H9 (cell line): ENCODE data around the gene TMEM239. TPM values are rescaled to one million over a fixed set of nuclear protein-coding genes. Genes with fewer than 3 reads are reported as not detected.

Experiments used
- DNase-seq: peaks from one replicate; pipeline ENCODE4 v3.0.0-alpha.2; 2017
- H2AFZ ChIP-seq: one replicate; pipeline ENCODE4 v1.6.1; 2013; ENCODE audit warnings: mild to moderate bottlenecking, low read length, control low read depth, moderate library complexity
- H2AK5ac ChIP-seq: 2 replicates; pipeline ENCODE4 v1.6.1; 2013; ENCODE audit warnings: low read length, control low read depth, mixed read lengths; ENCODE audit not compliant: insufficient read length
- H2BK120ac ChIP-seq: one replicate; pipeline ENCODE4 v1.6.1; 2013; ENCODE audit warnings: low read depth, mild to moderate bottlenecking, low read length, control low read depth, inconsistent platforms; ENCODE audit not compliant: poor library complexity, severe bottlenecking
- H2BK12ac ChIP-seq: 2 replicates; pipeline ENCODE4 v1.6.1; 2013; ENCODE audit warnings: low read length, control low read depth, mixed read lengths, low read depth; ENCODE audit not compliant: insufficient read length
- H2BK15ac ChIP-seq: 2 replicates; pipeline ENCODE4 v1.6.1; 2013; ENCODE audit warnings: low read depth, low read length, control low read depth
- H2BK20ac ChIP-seq: one replicate; pipeline ENCODE4 v1.6.1; 2013; ENCODE audit warnings: low read depth, mild to moderate bottlenecking, low read length, control low read depth, inconsistent platforms; ENCODE audit not compliant: poor library complexity, severe bottlenecking
- H2BK5ac ChIP-seq: 2 replicates; pipeline ENCODE4 v1.6.1; 2013; ENCODE audit warnings: low read length, control low read depth, mixed read lengths; ENCODE audit not compliant: insufficient read length
- H3K14ac ChIP-seq: 2 replicates; pipeline ENCODE4 v1.6.1; 2013; ENCODE audit warnings: low read length, control low read depth; ENCODE audit not compliant: insufficient read depth
- H3K18ac ChIP-seq: 2 replicates; pipeline ENCODE4 v1.6.1; 2013; ENCODE audit warnings: low read depth, mild to moderate bottlenecking, mixed read lengths, low read length, control low read depth; ENCODE audit not compliant: insufficient read length
- H3K23ac ChIP-seq: 2 replicates; pipeline ENCODE4 v1.6.1; 2013; ENCODE audit warnings: low read length, control low read depth, mixed read lengths, low read depth; ENCODE audit not compliant: insufficient read length
- H3K23me2 ChIP-seq: 2 replicates; pipeline ENCODE4 v1.6.1; 2013; ENCODE audit warnings: low read depth, mild to moderate bottlenecking, mixed read lengths, low read length, control low read depth; ENCODE audit not compliant: insufficient read length, poor library complexity, severe bottlenecking
- H3K27ac ChIP-seq: 2 replicates; pipeline ENCODE4 v1.5.1; 2013; ENCODE audit warnings: low read length, control low read depth, mixed read lengths, low read depth; ENCODE audit not compliant: insufficient read length
- H3K27me3 ChIP-seq: 2 replicates; pipeline ENCODE4 v1.6.1; 2013; ENCODE audit warnings: low read length, control low read depth, inconsistent platforms; ENCODE audit not compliant: insufficient read depth
- H3K4ac ChIP-seq: 2 replicates; pipeline ENCODE4 v1.6.1; 2013; ENCODE audit warnings: low read depth, mild to moderate bottlenecking, control low read depth, inconsistent platforms, low read length, moderate library complexity
- H3K4me1 ChIP-seq: 2 replicates; pipeline ENCODE4 v1.6.1; 2013; ENCODE audit warnings: low read length, control low read depth, inconsistent platforms; ENCODE audit not compliant: insufficient read depth
- H3K4me2 ChIP-seq: 2 replicates; pipeline ENCODE4 v1.6.1; 2013; ENCODE audit warnings: low read length, control low read depth, mixed read lengths; ENCODE audit not compliant: insufficient read length, insufficient read depth
- H3K56ac ChIP-seq: 2 replicates; pipeline ENCODE4 v1.6.1; 2013; ENCODE audit warnings: low read depth, mild to moderate bottlenecking, mixed read lengths, low read length, control low read depth; ENCODE audit not compliant: insufficient read length
- H3K79me1 ChIP-seq: 2 replicates; pipeline ENCODE4 v1.6.1; 2013; ENCODE audit warnings: low read depth, mild to moderate bottlenecking, moderate library complexity, low read length, control low read depth, inconsistent platforms; ENCODE audit not compliant: insufficient read depth, poor library complexity, severe bottlenecking
- H3K79me2 ChIP-seq: 2 replicates; pipeline ENCODE4 v1.6.1; 2013; ENCODE audit warnings: low read length, control low read depth, inconsistent platforms; ENCODE audit not compliant: insufficient read depth
- H3K9ac ChIP-seq: 2 replicates; pipeline ENCODE4 v1.6.1; 2013; ENCODE audit warnings: low read length, control low read depth, mixed read lengths; ENCODE audit not compliant: insufficient read length; ENCODE audit errors: extremely low read depth
- H3K9me3 ChIP-seq: one replicate; pipeline ENCODE4 v1.6.1; 2013; ENCODE audit warnings: low read depth, low read length, inconsistent platforms; ENCODE audit not compliant: control insufficient read depth
- H3T11ph ChIP-seq: one replicate; pipeline ENCODE4 v1.6.1; 2013; ENCODE audit warnings: mild to moderate bottlenecking, low read length, control low read depth, inconsistent platforms
- H4K20me1 ChIP-seq: one replicate; pipeline ENCODE4 v1.6.1; 2013; ENCODE audit not compliant: control insufficient read depth, insufficient read length, insufficient read depth
- H4K5ac ChIP-seq: 2 replicates; pipeline ENCODE4 v1.6.1; 2013; ENCODE audit warnings: low read depth, mild to moderate bottlenecking, mixed read lengths, low read length, control low read depth; ENCODE audit not compliant: insufficient read length
- H4K8ac ChIP-seq: replicated peaks from 2 replicates; pipeline ENCODE4 v1.6.1; 2013; ENCODE audit warnings: low read length, control low read depth, mixed read lengths, low read depth; ENCODE audit not compliant: insufficient read length
- H4K91ac ChIP-seq: 2 replicates; pipeline ENCODE4 v1.6.1; 2013; ENCODE audit warnings: low read depth, mild to moderate bottlenecking, moderate library complexity, mixed read lengths, low read length, control low read depth; ENCODE audit not compliant: insufficient read length
- H3K27ac Mint-ChIP-seq, 3 experiments: 2 replicates in 2 of 3; 3 replicates in 1 of 3; pipeline ENCODE4 v1.8.0; 2020 to 2021; ENCODE audit warnings: mixed read lengths in 3 of 3, mild to moderate bottlenecking in 1 of 3, moderate library complexity in 1 of 3
- H3K27me3 Mint-ChIP-seq: 2 replicates; pipeline ENCODE4 v1.8.0; 2021; ENCODE audit warnings: low read depth, mild to moderate bottlenecking, moderate library complexity, mixed read lengths
- H3K36me3 Mint-ChIP-seq, 3 experiments: 2 replicates in 2 of 3; 3 replicates in 1 of 3; pipeline ENCODE4 v1.8.0; 2020 to 2021; ENCODE audit warnings: low read depth in 3 of 3, mixed read lengths in 3 of 3; ENCODE audit not compliant: insufficient read depth in 1 of 3
- H3K4me1 Mint-ChIP-seq, 2 experiments: 2 replicates each; pipeline ENCODE4 v1.8.0; 2020; ENCODE audit warnings: mixed read lengths in 2 of 2
- H3K4me3 Mint-ChIP-seq, 2 experiments: 2 replicates in 1 of 2; 3 replicates in 1 of 2; pipeline ENCODE4 v1.8.0; 2020 to 2021; ENCODE audit warnings: mild to moderate bottlenecking in 2 of 2, mixed read lengths in 2 of 2, moderate library complexity in 1 of 2
- H3K9me3 Mint-ChIP-seq, 2 experiments: 2 replicates in 1 of 2; 3 replicates in 1 of 2; pipeline ENCODE4 v1.8.0; 2020; ENCODE audit warnings: mild to moderate bottlenecking in 2 of 2, mixed read lengths in 2 of 2, moderate library complexity in 1 of 2
- WGBS: extraction: QIAGEN DNeasy Blood & Tissue Kit; methylation state at CpG from one replicate; pipeline ENCODE4 v1.1.7; 2013; ENCODE audit warnings: missing lambda C conversion rate, low lambda C conversion rate, mixed read lengths; ENCODE audit not compliant: insufficient read length; ENCODE audit errors: extremely low coverage; 5-methylcytosine and 5-hydroxymethylcytosine counted together
- total RNA-seq: library from RNA; stranded (reverse); gene quantifications from 2 replicates; pipeline ENCODE4 v1.2.1, GENCODE V29; 2021
- TF ChIP-seq, protein P1 (sequence below): fragments of 200-600 bp; sonication (generic); conservative IDR thresholded peaks from 3 replicates; pipeline ENCODE4 v1.8.0; 2021; ENCODE audit warnings: antibody characterized with exemption, mild to moderate bottlenecking

The TMEM239 gene
- total RNA-seq, 1 experiment from 2014 or later = not detected

DNA sequence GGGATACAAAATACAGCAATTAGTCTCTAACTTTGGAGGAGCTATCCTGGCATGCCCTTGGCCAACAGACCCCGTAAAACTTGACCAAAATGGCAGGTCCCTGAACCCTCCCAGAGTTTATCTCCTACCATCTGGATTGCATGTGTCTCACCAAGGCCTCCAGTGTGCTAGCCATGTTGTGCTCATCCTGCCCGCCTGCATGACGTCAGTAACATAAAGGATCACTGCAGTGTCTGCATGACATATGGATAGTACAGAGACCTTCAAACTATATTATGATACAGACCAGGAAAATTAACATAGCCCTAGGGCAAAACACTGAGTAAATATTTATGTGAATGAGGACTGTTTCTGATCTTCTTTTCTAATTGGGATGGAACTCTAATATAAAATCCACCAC, 41.0 kb upstream of the TMEM239 start:
- H3K14ac ChIP-seq = no peak overlapping the region
- H3K27ac Mint-ChIP-seq = no peak overlapping the region; a peak in 1 of 7 replicates
- H2BK120ac ChIP-seq = no peak overlapping the region
- no peak overlapping the region for H3K9ac ChIP-seq
- H3K4me2 ChIP-seq = no peak overlapping the region
- DNase-seq = no peak
- no peak overlapping the region for H2AK5ac ChIP-seq
- no peaks in the 10 kb centered on the region for H3K23me2 ChIP-seq
- H4K91ac ChIP-seq = no peak overlapping the region
- no peak overlapping the region for H3K23ac ChIP-seq
- H3K4me1 Mint-ChIP-seq = peaks cover 4 to 5% of the 10 kb centered on the region in 2 experiments; a peak in 2 of 4 replicates
- no peak overlapping the region for H2AFZ ChIP-seq
- no peak overlapping the region for H4K5ac ChIP-seq
- no peak overlapping the region for H3K4ac ChIP-seq
- H2BK20ac ChIP-seq = no peak overlapping the region
- H3K18ac ChIP-seq = no peak overlapping the region
- H3K79me1 ChIP-seq = no peaks in the 10 kb centered on the region
- no peaks in the 10 kb centered on the region for H3K9me3 ChIP-seq
- no peaks in the 10 kb centered on the region for H3K4me1 ChIP-seq
- no peaks in the 10 kb centered on the region for H3K36me3 Mint-ChIP-seq
- no peak overlapping the region for H2BK15ac ChIP-seq
- no peak overlapping the region for H2BK5ac ChIP-seq
- no peak overlapping the region for H3K27ac ChIP-seq
- H3T11ph ChIP-seq = no peak overlapping the region
- no peaks in the 10 kb centered on the region for H3K27me3 ChIP-seq
- H4K20me1 ChIP-seq = no peaks in the 10 kb centered on the region
- H3K27me3 Mint-ChIP-seq = peaks cover 25% of the 10 kb centered on the region
- no peaks in the 10 kb centered on the region for H3K79me2 ChIP-seq
- no peak overlapping the region for H3K56ac ChIP-seq
- H3K9me3 Mint-ChIP-seq = peaks cover 4 to 6% of the 10 kb centered on the region in 2 experiments; a peak in 1 of 5 replicates
- peak overlapping the region; percentile 60 for H4K8ac ChIP-seq
- H3K4me3 Mint-ChIP-seq = no peak overlapping the region
- H2BK12ac ChIP-seq = no peak overlapping the region
- TF ChIP-seq, protein P1, sequence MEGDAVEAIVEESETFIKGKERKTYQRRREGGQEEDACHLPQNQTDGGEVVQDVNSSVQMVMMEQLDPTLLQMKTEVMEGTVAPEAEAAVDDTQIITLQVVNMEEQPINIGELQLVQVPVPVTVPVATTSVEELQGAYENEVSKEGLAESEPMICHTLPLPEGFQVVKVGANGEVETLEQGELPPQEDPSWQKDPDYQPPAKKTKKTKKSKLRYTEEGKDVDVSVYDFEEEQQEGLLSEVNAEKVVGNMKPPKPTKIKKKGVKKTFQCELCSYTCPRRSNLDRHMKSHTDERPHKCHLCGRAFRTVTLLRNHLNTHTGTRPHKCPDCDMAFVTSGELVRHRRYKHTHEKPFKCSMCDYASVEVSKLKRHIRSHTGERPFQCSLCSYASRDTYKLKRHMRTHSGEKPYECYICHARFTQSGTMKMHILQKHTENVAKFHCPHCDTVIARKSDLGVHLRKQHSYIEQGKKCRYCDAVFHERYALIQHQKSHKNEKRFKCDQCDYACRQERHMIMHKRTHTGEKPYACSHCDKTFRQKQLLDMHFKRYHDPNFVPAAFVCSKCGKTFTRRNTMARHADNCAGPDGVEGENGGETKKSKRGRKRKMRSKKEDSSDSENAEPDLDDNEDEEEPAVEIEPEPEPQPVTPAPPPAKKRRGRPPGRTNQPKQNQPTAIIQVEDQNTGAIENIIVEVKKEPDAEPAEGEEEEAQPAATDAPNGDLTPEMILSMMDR = no peak
- no CpG with 5 or more reads among the region's 3 CpGs for WGBS
